Measurements from ENCODE around the gene SMARCB1. TPM values are rescaled to one million over a fixed set of nuclear protein-coding genes. Genes with fewer than 3 reads are reported as not detected.

Gene SMARCB1
- 187 TPM for polyA plus RNA-seq (ENCODE audit: insufficient read length)
- long read RNA-seq, donor 1, full-length matches to known transcripts: 110 of 132 reads
- long read RNA-seq, donor 1, partial matches to known transcripts: 22 of 132 reads
- long read RNA-seq, donor 1, other reads (novel, unspliced or antisense): 0 of 132 reads
- long read RNA-seq, donor 2, full-length matches to known transcripts: 80 of 114 reads
- long read RNA-seq, donor 2, partial matches to known transcripts: 34 of 114 reads
- long read RNA-seq, donor 2, other reads (novel, unspliced or antisense): 0 of 114 reads
- long read RNA-seq, donor 3, full-length matches to known transcripts: 49 of 70 reads
- long read RNA-seq, donor 3, partial matches to known transcripts: 21 of 70 reads
- long read RNA-seq, donor 3, other reads (novel, unspliced or antisense): 0 of 70 reads
- long read RNA-seq, donor 4, full-length matches to known transcripts: 8 of 8 reads
- long read RNA-seq, donor 4, partial matches to known transcripts: 0 of 8 reads
- long read RNA-seq, donor 4, other reads (novel, unspliced or antisense): 0 of 8 reads
- long read RNA-seq, donor 5, full-length matches to known transcripts: 142 of 190 reads
- long read RNA-seq, donor 5, partial matches to known transcripts: 43 of 190 reads
- long read RNA-seq, donor 5, other reads (novel, unspliced or antisense): 5 of 190 reads
- long read RNA-seq, donor 6, full-length matches to known transcripts: 117 of 176 reads
- long read RNA-seq, donor 6, partial matches to known transcripts: 59 of 176 reads
- long read RNA-seq, donor 6, other reads (novel, unspliced or antisense): 0 of 176 reads
- long read RNA-seq, donor 7, full-length matches to known transcripts: 123 of 156 reads
- long read RNA-seq, donor 7, partial matches to known transcripts: 33 of 156 reads
- long read RNA-seq, donor 7, other reads (novel, unspliced or antisense): 0 of 156 reads
- long read RNA-seq, donor 8, full-length matches to known transcripts: 26 of 31 reads
- long read RNA-seq, donor 8, partial matches to known transcripts: 5 of 31 reads
- long read RNA-seq, donor 8, other reads (novel, unspliced or antisense): 0 of 31 reads

DNA sequence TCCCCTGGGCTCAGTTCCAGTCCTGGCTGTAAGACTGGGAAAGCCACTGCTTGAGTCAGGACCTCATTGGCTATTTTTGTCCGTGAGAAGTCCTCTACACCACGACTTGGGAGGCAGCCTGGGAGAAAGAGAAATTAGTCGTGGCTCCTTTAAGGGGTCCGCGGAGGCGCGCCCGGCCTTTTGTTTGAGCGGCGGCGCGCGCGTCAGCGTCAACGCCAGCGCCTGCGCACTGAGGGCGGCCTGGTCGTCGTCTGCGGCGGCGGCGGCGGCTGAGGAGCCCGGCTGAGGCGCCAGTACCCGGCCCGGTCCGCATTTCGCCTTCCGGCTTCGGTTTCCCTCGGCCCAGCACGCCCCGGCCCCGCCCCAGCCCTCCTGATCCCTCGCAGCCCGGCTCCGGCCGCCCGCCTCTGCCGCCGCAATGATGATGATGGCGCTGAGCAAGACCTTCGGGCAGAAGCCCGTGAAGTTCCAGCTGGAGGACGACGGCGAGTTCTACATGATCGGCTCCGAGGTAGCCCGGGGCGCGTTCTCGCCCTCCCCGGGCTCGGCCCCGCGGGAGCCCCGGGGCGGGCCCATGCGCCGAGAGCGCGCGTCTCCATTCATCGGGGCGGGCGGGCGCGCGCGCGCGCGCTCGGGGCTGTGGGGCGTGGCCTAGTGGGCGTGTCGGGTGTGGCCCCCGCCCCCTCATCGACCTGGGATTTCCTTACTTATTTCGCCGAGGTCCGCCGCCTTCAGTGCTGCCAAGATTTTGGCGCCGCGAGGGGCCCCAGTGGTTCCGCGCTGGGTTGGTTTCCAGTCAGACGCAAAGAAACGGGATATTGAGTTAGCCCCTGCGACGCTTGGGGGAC, at the start of gene SMARCB1:
TSS of gene SMARCB1 (plus strand) at position 215 of the 848 bp plus-strand sequence. CDS start at position 419, 204 bp downstream.
- DNase-seq: peak; percentile 92

DNA sequence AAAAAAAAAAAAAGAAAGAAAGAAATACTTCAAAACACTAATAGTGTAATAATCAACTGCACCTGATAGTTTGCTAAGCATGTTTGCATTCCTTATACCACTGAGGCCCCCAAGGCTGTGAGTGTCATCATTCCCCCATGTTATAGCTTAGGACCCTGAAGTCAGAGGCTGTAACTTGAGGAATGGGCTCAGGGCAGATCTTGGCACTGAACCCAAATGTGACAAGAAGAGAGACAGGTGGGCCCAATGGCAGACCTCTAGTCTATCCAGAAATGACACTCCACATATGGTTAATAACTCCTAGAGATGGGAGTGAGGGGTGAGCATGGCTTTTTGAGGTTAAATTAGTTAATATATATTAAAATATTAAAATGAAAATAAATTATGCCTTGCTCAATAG, 49.1 kb upstream of the SMARCB1 start:
- no peak for DNase-seq

DNA sequence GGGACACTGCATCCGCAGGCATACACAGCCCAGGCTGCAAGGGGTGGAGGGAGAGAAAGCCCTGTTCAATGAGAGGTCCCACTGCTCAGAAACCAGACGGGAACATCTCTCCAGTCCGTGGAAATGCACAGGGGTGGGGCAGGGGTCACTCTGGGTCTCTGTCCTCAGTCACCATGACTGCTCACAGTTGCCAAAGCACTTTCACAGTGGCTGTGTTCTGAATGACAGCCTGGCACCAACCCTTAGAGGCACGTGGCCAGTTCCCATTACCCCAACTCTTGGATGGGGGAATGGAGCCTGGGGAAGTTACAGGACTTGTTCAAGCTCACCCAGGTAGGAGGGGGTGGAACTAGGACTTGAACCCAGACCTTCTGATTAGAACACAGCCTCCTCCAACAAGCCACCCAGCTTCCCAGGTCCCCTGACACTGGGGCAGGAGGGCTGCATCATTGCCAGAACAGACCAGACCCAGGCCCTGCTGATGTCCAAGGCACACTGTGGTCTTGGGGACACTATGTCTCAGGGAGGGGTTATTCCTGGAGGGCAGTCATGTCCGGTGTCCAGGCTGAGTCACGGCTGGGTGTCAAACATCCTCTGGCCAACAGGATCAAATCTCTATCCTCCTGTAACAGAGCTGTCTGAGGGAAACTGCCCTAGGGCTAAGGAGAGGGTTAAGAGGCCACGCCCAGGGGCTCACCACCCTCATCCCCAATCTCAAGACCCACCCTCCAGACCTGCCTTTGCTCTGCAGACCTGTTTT, 44.1 kb upstream of the SMARCB1 start:
- no peak for DNase-seq

DNA sequence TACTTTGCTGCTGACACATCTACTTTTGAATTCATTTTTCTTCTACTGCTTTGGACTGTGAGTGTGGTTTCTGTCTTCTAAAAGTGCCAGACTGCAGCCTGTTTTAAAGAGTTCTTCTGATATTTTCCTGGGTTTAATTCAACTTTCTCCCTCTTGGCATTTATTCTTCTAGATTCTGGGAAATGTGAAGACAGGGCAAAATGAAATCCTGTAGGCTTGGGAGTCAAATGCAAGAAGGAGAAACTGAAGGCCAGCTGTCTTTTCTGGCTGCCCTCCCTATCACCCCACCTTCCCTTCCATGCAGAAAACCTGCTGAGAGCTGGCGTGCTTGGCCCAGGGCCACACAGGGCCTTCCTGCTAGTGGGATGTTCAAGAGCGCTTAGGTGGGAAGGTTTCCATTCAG, 43.5 kb upstream of the SMARCB1 start:
- no peak for DNase-seq

- no peak for DNase-seq
Observed at GRCh38 chr22:23744001-23744400, 42.8 kb upstream of the SMARCB1 start.

DNA sequence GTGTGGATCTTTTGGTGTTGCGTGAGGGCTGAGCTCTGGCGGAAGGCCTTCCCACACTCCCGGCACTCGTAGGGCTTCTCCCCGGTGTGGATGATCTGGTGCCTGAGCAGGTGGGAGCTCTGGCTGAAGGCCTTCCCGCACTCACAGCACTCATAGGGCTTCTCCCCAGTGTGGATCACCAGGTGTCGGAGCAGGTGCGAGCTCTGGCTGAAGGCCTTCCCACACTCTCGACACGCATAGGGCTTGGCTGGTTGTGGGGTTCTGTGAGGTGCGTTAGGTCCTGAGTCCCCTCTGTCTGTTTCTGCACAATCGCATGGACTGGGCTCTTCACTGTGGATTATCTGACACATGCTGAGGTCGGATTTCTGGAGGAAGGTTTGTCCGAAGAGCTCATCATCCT, 42.3 kb upstream of the SMARCB1 start:
- DNase-seq: no peak

- DNase-seq: no peak
Observed at GRCh38 chr22:23745791-23746190, 41.0 kb upstream of the SMARCB1 start.

- no peak for DNase-seq
Observed at GRCh38 chr22:23749841-23750301, 36.9 kb upstream of the SMARCB1 start.

- no peak for DNase-seq
Observed at GRCh38 chr22:23750367-23750713, 36.4 kb upstream of the SMARCB1 start.

DNA sequence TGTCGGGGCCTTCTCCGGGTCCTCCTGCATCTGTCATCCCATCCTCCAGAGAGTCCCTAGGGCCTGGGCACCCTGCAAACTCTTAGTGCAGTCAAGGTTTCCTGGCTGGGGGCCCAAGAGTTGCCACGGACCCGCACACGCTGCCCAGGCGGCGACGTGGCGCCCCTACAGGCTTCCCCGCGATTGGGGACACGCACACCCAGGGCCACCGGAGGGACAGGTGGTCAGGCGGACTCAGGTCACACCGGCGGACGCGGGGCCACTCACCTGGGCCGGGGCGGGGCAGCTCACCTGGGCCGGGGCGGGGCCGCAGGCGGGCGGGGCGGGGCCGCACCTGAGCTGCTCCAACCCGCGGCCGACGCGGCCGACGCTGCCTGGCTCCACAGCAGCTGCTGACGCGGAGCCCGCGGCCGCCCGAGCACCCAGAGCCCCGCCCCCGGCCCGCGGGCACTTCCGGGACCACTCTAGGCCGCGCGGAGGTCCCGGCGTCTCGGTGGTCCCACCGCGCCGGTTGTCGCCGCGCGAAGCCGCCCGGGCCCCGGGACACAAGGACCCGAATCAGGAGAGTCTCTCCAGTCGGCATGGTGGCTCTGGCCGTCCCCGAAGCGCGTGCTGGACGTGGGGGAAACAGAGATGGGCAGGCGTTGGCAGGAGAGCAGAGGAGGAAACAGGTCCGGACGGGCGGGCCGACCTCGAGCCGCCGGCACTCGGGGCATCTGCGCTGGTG, 35.9 kb upstream of the SMARCB1 start, which contains the start of gene ZNF70:
TSS of gene ZNF70 (minus strand) at position 399 of the 727 bp plus-strand sequence. CDS start 5,972 bp downstream, outside the sequence.
- peak; percentile 85 for DNase-seq

DNA sequence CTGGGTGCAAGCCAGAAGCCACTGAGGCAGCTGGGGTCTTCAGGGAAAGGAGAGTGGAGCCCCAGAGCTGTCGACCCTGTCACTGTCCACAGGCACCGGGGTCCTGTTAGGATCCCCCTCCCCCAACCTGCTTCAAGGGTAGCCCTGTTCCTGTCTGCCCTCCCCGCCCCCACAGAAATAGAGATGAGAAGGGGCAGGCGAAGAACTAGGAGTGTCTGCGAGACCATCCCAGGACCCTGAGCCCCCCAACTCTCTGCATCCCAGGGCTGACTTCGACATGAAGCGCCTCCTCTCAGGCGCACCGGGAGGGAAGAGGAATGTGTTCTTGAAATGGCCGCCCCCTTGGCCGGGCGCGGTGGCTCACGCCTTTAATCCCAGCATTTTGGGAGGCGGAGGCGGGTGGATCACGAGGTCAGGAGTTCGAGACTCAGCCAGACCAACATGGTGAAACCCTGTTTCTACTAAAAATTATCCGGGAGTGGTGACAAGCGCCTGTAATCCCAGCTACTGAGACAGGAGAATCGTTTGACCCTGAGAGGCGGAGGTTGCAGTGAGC, 35.2 kb upstream of the SMARCB1 start:
- no peak for DNase-seq

GRCh38 chr22:23752090-23752691, 34.6 kb upstream of the SMARCB1 start:
- no peak for DNase-seq

GRCh38 chr22:23752750-23753149, 34.0 kb upstream of the SMARCB1 start:
- no peak for DNase-seq

DNA sequence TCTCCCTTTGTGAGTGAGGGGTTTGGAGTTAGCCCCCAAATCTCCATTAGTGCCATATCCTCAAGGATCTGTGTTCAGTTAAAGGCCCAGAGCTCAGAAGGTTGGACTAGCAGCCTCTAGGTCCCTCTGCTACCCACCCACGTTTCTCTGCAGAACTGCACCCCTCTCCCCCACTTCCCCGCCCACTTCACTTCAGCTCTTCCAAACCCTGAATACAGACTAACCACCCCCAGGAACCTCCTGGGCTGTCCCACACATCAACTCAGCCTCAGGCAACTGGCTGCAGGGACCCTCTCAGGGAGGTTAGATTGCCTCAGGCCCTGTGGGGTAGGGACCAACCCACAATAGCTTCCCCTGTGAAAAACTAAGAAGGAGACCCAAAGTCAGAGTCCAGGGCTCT, 33.4 kb upstream of the SMARCB1 start:
- no peak for DNase-seq

DNA sequence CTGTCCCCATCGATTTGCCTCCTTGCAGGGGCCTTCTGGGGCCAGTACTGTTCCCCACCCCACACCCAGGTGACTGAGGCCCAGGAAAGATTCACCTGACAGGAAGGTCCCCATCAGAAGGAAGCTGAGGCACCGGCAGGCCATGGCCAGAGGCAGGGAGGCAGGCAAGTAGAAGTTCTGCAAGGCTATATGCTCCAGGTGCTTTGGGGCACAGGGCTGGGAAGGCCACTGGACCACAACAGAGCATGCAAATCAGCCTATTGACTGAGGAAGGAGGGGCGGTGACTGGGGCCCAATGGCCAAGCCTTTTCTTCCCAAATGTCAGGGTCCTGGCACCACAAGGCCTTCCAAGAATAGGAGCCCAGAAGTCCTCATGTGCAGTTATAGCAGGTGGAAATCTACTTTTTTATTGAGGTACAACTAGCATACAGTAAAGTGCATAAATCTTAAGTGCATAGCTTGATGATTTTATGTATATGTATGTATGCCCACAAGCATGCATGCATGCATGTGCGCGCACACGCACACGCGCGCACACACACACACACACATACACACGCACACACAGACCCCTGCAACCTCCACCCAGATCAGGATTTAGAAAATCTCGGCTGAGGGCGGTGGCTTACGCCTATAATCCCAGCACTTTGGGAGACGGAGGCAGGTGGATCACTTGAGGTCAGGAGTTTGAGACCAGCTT, 32.4 kb upstream of the SMARCB1 start, which contains the start of gene VPREB3:
TSS of gene VPREB3 (minus strand) at position 206 of the 700 bp plus-strand sequence. CDS start at position 144, 62 bp downstream.
- DNase-seq: no peak

DNA sequence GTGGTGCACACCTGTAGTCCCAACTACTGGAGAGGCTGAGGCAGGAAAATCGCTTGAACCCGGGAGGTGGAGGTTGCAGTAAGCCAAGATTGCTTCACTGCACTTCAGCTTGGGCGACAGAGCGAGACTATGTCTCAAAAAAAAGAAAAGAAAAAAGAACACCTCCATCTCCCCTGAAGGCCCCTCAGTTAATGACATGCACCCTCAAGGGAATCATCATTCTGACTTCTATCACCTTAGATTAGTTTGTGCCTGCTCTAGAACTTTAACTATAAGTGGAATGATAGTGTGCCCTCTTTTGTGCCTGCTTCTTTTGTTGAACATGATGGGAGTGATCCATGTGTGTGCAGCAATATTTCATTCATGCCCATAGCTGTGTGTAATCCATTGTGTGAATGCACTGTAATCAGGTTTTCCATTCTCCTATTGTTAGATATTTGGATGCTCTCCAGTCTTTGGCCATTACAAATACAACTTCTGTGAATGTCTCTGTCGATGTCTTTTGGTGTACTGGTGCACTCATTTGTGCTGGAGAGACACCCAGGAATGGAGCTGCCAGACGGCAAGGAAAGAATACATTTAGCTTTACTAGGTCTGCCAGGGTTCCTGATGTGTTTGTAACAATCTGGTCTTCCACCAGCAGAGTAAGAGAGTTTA, 31.7 kb upstream of the SMARCB1 start:
- DNase-seq: no peak

GRCh38 chr22:23755711-23756110, 31.1 kb upstream of the SMARCB1 start:
- no peak for DNase-seq

GRCh38 chr22:23756891-23757290, 29.9 kb upstream of the SMARCB1 start:
- no peak for DNase-seq

Measured in left kidney (tissue), 8 donors.